ENCODE data around the gene GABBR2.

- TF ChIP-seq CTCF (IDR thresholded peaks at IDR 0.05) (no peak), POLR2A (IDR thresholded peaks at IDR 0.05) (no peak)
Observed at GRCh38 chr9:98460704-98461103, 248.0 kb downstream of the GABBR2 start.
